ENCODE results near the gene CPE. TPM values are rescaled to one million over a fixed set of nuclear protein-coding genes. Genes with fewer than 3 reads are reported as not detected.

CPE gene
- total RNA-seq, 2 donors from 2014 or later, result 395 to 458 TPM

DNA sequence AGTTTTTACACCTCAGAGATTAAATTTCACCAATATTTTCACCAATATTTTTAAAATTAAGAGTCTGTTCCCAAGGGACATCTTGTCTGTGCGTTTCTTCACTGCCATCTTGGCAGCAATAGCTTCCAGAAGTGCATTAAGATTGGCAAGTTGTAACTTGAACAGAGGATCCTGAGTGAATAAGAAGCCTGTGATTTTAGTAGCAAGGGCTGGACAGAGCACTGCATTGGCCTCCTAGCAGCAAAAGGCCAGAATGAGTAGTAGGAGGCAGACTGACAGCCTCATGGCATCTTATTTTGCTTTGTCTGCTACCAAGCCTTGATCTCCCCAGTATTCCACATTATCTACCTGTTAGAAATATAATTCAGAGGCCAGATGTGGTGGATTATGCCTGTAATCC lies 138.4 kb downstream of the CPE start:
- no peaks in the 10 kb centered on the region for H3K4me1 ChIP-seq (ENCODE audit: control insufficient read depth in 1 of 2, low read depth in 2 of 2)
- H3K27ac ChIP-seq, result no peak overlapping the region
- ATAC-seq (ENCODE audit: insufficient number of reproducible peaks, low FRiP score, low read depth) (no peak), DNase-seq (ENCODE audit: low spot score) (no peak)
- no peaks in the 10 kb centered on the region for H3K9me3 ChIP-seq
- H3K36me3 ChIP-seq, result no peaks in the 10 kb centered on the region
- TF ChIP-seq, protein P1, sequence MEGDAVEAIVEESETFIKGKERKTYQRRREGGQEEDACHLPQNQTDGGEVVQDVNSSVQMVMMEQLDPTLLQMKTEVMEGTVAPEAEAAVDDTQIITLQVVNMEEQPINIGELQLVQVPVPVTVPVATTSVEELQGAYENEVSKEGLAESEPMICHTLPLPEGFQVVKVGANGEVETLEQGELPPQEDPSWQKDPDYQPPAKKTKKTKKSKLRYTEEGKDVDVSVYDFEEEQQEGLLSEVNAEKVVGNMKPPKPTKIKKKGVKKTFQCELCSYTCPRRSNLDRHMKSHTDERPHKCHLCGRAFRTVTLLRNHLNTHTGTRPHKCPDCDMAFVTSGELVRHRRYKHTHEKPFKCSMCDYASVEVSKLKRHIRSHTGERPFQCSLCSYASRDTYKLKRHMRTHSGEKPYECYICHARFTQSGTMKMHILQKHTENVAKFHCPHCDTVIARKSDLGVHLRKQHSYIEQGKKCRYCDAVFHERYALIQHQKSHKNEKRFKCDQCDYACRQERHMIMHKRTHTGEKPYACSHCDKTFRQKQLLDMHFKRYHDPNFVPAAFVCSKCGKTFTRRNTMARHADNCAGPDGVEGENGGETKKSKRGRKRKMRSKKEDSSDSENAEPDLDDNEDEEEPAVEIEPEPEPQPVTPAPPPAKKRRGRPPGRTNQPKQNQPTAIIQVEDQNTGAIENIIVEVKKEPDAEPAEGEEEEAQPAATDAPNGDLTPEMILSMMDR (IDR thresholded peaks at IDR 0.05), result no peak
- H3K4me3 ChIP-seq, result no peak overlapping the region
- H3K27me3 ChIP-seq (replicated peaks; ENCODE audit: insufficient read depth), result no peaks in the 10 kb centered on the region

DNA sequence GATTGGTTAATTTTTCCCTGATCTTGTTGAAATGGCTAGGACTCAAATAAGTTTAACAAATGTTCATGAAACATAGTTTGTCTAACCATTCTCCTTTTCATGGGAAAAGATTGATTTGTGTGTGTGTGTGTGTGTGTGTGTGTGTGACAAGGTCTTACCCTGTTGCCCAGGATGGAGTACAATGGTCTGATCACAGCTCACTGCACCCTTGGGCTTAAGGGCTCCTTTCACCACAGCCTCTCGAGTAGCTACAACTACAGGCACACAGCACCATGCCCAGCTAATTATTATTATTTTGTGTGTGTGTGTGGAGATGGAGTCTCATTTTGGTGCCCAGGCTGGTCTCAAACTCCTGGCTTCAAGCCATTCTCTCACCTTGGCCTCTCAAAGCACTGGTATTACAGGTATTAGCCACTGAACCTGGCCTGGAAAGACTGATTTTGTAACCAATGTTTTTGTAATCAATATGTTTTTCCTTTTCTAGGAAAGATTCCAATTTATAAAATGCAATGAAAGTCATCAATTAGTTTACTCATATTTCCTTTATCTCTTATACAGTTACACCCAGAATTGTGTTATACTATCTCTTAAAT lies 139.3 kb downstream of the CPE start:
- H3K4me1 ChIP-seq (ENCODE audit: control insufficient read depth in 1 of 2, low read depth in 2 of 2), result no peaks in the 10 kb centered on the region
- ATAC-seq (ENCODE audit: insufficient number of reproducible peaks, low FRiP score, low read depth) (no peak), DNase-seq (ENCODE audit: low spot score) (no peak)
- no peak overlapping the region for H3K4me3 ChIP-seq
- H3K27ac ChIP-seq, result no peak overlapping the region
- H3K27me3 ChIP-seq (replicated peaks; ENCODE audit: insufficient read depth), result no peaks in the 10 kb centered on the region
- TF ChIP-seq, protein P1 (IDR thresholded peaks at IDR 0.05), result no peak
- H3K36me3 ChIP-seq, result no peaks in the 10 kb centered on the region
- no peaks in the 10 kb centered on the region for H3K9me3 ChIP-seq

DNA sequence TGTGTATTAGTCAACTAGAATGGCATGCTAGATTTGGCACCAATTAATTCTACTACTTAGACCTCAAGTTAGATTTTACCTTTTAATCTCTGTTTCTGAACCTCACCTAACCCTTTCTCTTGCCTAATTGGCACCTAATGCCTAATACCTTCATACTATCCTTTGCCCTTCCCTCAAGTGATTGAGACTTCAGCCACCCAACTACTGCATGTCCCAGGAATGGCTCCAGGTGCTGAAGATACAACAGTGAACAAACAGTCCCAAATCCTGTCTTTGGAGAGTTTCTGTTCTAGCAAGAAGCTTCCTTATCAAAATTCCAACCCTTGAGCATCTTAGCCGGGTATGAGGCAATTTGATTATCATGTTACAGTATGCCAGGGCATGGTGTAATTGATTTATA lies 139.9 kb downstream of the CPE start:
- no peak for ATAC-seq (ENCODE audit: insufficient number of reproducible peaks, low FRiP score, low read depth)
- TF ChIP-seq, protein P1 (IDR thresholded peaks at IDR 0.05), result no peak

DNA sequence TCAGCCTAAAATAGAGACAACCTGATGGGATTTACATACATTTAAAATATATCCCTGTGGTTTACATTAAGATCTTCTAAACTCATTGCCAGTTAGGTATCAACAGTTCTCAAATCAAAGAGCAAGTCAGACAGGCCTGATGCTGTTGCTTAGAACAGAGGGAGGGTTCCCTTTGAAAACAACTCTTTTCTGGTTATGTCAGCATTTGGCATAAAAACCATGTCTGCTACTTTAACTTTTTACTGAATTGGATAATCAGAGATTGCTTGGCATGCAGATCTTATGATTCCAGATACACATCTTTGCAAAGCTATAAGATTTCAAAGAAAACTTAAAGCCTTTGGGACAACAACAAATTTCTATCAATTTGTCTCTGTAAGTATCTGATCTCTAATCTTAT lies 140.8 kb downstream of the CPE start:
- TF ChIP-seq, protein P1 (IDR thresholded peaks at IDR 0.05), result no peak
- ATAC-seq (ENCODE audit: insufficient number of reproducible peaks, low FRiP score, low read depth) (no peak), DNase-seq (ENCODE audit: low spot score) (no peak)
- Histone ChIP-seq H3K4me3 (no peak overlapping the region), H3K4me1 (ENCODE audit: control insufficient read depth in 1 of 2, low read depth in 2 of 2) (no peaks in the 10 kb centered on the region), H3K27ac (no peak overlapping the region), H3K27me3 (replicated peaks; ENCODE audit: insufficient read depth) (no peaks in the 10 kb centered on the region), H3K9me3 (no peaks in the 10 kb centered on the region), H3K36me3 (no peaks in the 10 kb centered on the region)

More for the DNA sequence above, 139.9 kb downstream of the CPE start:
- no peaks in the 10 kb centered on the region for H3K27me3 ChIP-seq (replicated peaks; ENCODE audit: insufficient read depth)
- H3K9me3 ChIP-seq, result no peaks in the 10 kb centered on the region
- H3K4me1 ChIP-seq (ENCODE audit: control insufficient read depth in 1 of 2, low read depth in 2 of 2), result no peaks in the 10 kb centered on the region
- DNase-seq (ENCODE audit: low spot score), result no peak
- no peak overlapping the region for H3K4me3 ChIP-seq
- H3K27ac ChIP-seq, result no peak overlapping the region
- no peaks in the 10 kb centered on the region for H3K36me3 ChIP-seq

DNA sequence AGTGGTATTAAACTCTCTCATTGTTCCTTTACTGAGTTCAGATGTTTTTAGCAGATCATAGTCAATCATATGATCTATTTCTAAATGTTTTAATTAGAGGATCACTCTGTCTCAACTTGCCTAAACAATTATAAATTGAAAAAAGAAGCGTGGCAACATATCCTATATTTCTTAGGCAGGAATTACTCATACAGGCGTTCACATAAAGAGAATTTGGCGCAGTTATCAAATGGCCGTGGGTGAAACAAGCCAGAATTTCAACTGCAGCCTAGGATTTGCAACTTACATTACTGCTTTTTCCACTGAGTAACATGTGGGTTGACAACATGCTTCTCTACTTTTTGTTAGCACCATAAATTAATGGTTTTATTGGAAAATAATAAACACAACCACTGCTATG lies 141.3 kb downstream of the CPE start:
- DNase-seq (ENCODE audit: low spot score) (no peak), ATAC-seq (ENCODE audit: insufficient number of reproducible peaks, low FRiP score, low read depth) (no peak)
- TF ChIP-seq, protein P1 (IDR thresholded peaks at IDR 0.05), result no peak
- no peaks in the 10 kb centered on the region for H3K36me3 ChIP-seq
- no peaks in the 10 kb centered on the region for H3K27me3 ChIP-seq (replicated peaks; ENCODE audit: insufficient read depth)
- no peak overlapping the region for H3K4me3 ChIP-seq
- H3K9me3 ChIP-seq, result no peaks in the 10 kb centered on the region
- H3K4me1 ChIP-seq (ENCODE audit: control insufficient read depth in 1 of 2, low read depth in 2 of 2), result no peaks in the 10 kb centered on the region
- no peak overlapping the region for H3K27ac ChIP-seq
